Activated T-helper 2 cell treated with anti-CD3 and anti-CD28 coated beads, Interferon-gamma antibody, Interleukin-2, Interleukin-4, amounts not matched to agents 10 μg/mL and 5 μg/mL and 100 μg/mL, durations not matched to agents 14 hours and 24 hours and 36 hours (primary cell): ENCODE measurements around the gene SYN1. TPM values are rescaled to one million over a fixed set of nuclear protein-coding genes. Genes with fewer than 3 reads are reported as not detected.
"Not testable (repeated sequence)": the region's sequence is repeated elsewhere in the genome, so short reads cannot be mapped to it uniquely, and the experiment has no call there.

Experiments used
- DNase-seq: peaks from one replicate; pipeline ENCODE4 v3.0.0; 2021; ENCODE audit warnings: low spot score
- H3K27ac Mint-ChIP-seq: one replicate; pipeline ENCODE4 v1.8.0; 2021; ENCODE audit warnings: mixed read lengths
- H3K27me3 Mint-ChIP-seq: one replicate; pipeline ENCODE4 v1.8.0; 2021; ENCODE audit warnings: low read depth, mixed read lengths
- H3K36me3 Mint-ChIP-seq: one replicate; pipeline ENCODE4 v1.8.0; 2021; ENCODE audit warnings: low read depth, mixed read lengths
- H3K4me1 Mint-ChIP-seq: one replicate; pipeline ENCODE4 v1.8.0; 2021; ENCODE audit warnings: low read depth, mixed read lengths
- H3K4me3 Mint-ChIP-seq: one replicate; pipeline ENCODE4 v1.8.0; 2021; ENCODE audit warnings: low read depth, mild to moderate bottlenecking, moderate library complexity, mixed read lengths
- H3K9me3 Mint-ChIP-seq: one replicate; pipeline ENCODE4 v1.8.0; 2021; ENCODE audit warnings: mixed read lengths
- intact Hi-C: fragments of 100-400 bp; cut with micrococcal nuclease; formaldehyde crosslinking; loops from one replicate; pipeline ENCODE4 v1.15.1; 2023
- total RNA-seq: library from RNA; stranded (reverse); gene quantifications from 2 replicates; pipeline ENCODE4 v1.2.3, GENCODE V29; 2022

The SYN1 gene
- total RNA-seq, result 0.21 TPM in 2 replicates

- H3K27ac Mint-ChIP-seq, result no peak within 1 kb of the TSS
Measured at GRCh38 chrX:47619486-47620302, at the start of gene SYN1. TSS of gene SYN1 (minus strand) at chrX:47619857. CDS start at chrX:47619728, 129 bp downstream.

DNA sequence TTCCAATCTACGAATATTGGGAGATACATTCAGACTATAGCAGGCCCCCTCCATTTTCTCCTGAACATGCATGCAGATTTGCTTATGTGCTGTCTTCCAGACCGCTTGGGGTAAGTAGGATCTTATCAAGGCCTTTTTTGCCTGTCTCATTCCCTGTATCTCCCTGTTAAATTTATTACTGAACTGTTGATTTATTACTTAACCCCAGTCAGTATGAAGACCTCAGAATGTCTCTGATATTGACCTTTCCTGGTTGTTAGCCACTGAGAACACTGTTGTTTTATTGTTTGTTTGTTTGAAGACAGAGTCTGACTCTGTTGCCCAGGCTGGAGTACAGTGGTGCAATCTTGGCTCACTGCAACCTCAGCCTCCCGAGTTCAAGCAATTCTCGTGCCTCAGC, 46.1 kb upstream of the SYN1 start:
- H3K9me3 Mint-ChIP-seq, H3K27me3 Mint-ChIP-seq, intact Hi-C loops, H3K4me3 Mint-ChIP-seq, H3K27ac Mint-ChIP-seq, DNase-seq: not testable (repeated sequence)
- peaks cover 22% of the 10 kb centered on the region for H3K4me1 Mint-ChIP-seq
- H3K36me3 Mint-ChIP-seq, result peaks cover 15% of the 10 kb centered on the region

More at GRCh38 chrX:47619486-47620302, at the start of gene SYN1:
- peaks cover 36% of the 10 kb centered on the region for H3K27me3 Mint-ChIP-seq
- no peaks in the 10 kb centered on the region for H3K9me3 Mint-ChIP-seq
- peak; percentile 73 for DNase-seq
- H3K36me3 Mint-ChIP-seq, result no peaks in the 10 kb centered on the region
- H3K4me3 Mint-ChIP-seq, result peak within 1 kb of the TSS; percentile 58
- H3K4me1 Mint-ChIP-seq, result peaks cover 10% of the 10 kb centered on the region
- intact Hi-C loops, result no loop called here

DNA sequence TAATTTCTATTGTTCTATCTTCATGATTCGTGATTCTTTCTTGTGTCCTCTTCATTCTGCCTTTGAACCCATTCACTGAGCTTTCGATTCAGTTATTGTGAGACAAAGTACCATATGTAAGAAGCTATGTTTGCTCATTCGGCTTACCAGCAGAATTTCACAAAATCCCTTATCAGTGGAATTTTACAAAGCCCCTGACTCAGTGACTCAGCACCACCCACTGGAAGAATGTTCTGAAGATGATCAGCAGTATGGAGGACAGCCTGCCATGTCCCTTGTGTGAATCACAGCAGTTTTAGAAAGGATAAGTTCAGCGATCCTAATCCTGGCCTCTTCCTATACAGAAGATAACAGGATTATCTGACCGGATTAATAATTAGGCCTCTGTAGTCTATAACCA, 45.1 kb upstream of the SYN1 start:
- Mint-ChIP-seq H3K4me1 (peaks cover 27% of the 10 kb centered on the region), H3K36me3 (peaks cover 21% of the 10 kb centered on the region), H3K27ac (peak overlapping the region; percentile 80), H3K27me3 (no peaks in the 10 kb centered on the region), H3K9me3 (peaks cover 4% of the 10 kb centered on the region), H3K4me3 (peak overlapping the region; percentile 3)
- no peak for DNase-seq
- intact Hi-C loops, result loop anchor here (5.0 kb wide), 1 partner anchor 1273 kb away; no protein-coding TSS in a partner anchor

- intact Hi-C loops, result loop anchor here (1.0 to 5.0 kb wide), 3 partner anchors 12 to 1275 kb away; partner anchors contain the start of genes ELK1 and TIMP1
- H3K36me3 Mint-ChIP-seq, result peaks cover 42% of the 10 kb centered on the region
- no peaks in the 10 kb centered on the region for H3K27me3 Mint-ChIP-seq
- peaks cover 37% of the 10 kb centered on the region for H3K4me1 Mint-ChIP-seq
- H3K9me3 Mint-ChIP-seq, result peaks cover 7% of the 10 kb centered on the region
- DNase-seq, result no peak
- H3K27ac Mint-ChIP-seq, result peak overlapping the region; percentile 97
- peak overlapping the region; percentile 45 for H3K4me3 Mint-ChIP-seq
Measured at GRCh38 chrX:47662144-47662657, 42.5 kb upstream of the SYN1 start.

DNA sequence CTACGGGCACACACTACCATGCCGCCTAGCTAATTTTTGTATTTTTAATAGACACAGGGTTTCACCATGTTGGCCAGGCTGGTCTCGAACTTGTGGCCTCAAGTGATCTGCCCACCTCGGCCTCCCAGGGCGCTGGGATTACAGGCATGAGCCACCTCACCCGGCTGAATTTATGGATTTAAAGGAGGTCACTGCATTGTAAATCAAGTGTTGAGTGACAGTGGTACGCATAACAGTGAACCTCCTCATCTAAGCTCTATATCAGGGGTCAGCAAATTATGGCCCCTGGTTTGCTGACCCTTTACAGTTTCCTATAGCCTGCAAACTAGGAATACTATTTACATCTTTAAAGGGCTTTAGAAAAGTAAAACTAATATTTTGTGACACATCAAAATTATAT, 41.9 kb upstream of the SYN1 start:
- H3K4me1 Mint-ChIP-seq, result peaks cover 37% of the 10 kb centered on the region
- intact Hi-C loops, result loop anchor here (5.0 kb wide), 1 partner anchor 1276 kb away; no protein-coding TSS in a partner anchor
- peak overlapping the region; percentile 97 for H3K27ac Mint-ChIP-seq
- no peak for DNase-seq
- H3K36me3 Mint-ChIP-seq, result peaks cover 48% of the 10 kb centered on the region
- no peaks in the 10 kb centered on the region for H3K27me3 Mint-ChIP-seq
- no peak overlapping the region for H3K4me3 Mint-ChIP-seq
- peaks cover 4% of the 10 kb centered on the region for H3K9me3 Mint-ChIP-seq

DNA sequence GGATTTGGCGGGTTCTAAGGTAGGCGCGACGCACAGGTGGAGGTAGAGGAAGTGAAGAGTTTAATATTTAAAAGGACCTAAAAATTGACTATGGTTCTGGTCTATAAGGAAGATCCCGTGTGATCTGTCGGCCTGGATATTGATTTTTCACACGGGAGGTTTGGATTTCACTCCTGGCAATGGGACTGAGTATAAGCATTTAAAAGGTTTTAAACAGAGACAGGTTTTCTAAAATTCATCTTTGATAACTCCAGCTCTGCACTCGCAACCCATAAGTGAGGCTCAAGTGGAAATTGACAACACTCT, 39.7 kb upstream of the SYN1 start:
- peak overlapping the region; percentile 97 for H3K27ac Mint-ChIP-seq
- peak overlapping the region; percentile 87 for H3K4me3 Mint-ChIP-seq

GRCh38 chrX:47658684-47659420, 39.2 kb upstream of the SYN1 start, which contains the start of gene UXT:
TSS of gene UXT (minus strand) at chrX:47659180. CDS start at chrX:47658927, 253 bp downstream.
- Mint-ChIP-seq H3K4me3 (peak within 1 kb of the TSS; percentile 87), H3K9me3 (peaks cover 4% of the 10 kb centered on the region), H3K27me3 (no peaks in the 10 kb centered on the region), H3K36me3 (peaks cover 63% of the 10 kb centered on the region), H3K27ac (peak within 1 kb of the TSS; percentile 97), H3K4me1 (peaks cover 41% of the 10 kb centered on the region)
- intact Hi-C loops, result loop anchor here (1.0 to 10.0 kb wide), 3 partner anchors 9 to 366 kb away; partner anchors contain the start of genes ARAF and ELK1
- peak; percentile 91 for DNase-seq

More for the DNA sequence above, 39.7 kb upstream of the SYN1 start:
- H3K9me3 Mint-ChIP-seq, result peaks cover 4% of the 10 kb centered on the region
- H3K36me3 Mint-ChIP-seq, result peaks cover 61% of the 10 kb centered on the region
- DNase-seq, result no peak
- no peaks in the 10 kb centered on the region for H3K27me3 Mint-ChIP-seq
- intact Hi-C loops, result loop anchor here (2.0 to 10.0 kb wide), 2 partner anchors 99 to 365 kb away; partner anchors contain the start of gene ARAF
- peaks cover 42% of the 10 kb centered on the region for H3K4me1 Mint-ChIP-seq

- Mint-ChIP-seq H3K36me3 (peaks cover 68% of the 10 kb centered on the region), H3K27me3 (no peaks in the 10 kb centered on the region), H3K4me1 (peaks cover 40% of the 10 kb centered on the region), H3K4me3 (peak overlapping the region; percentile 87), H3K27ac (peak overlapping the region; percentile 97), H3K9me3 (peaks cover 4% of the 10 kb centered on the region)
- intact Hi-C loops, result loop anchor here (1.0 to 10.0 kb wide), 3 partner anchors 8 to 367 kb away; partner anchors contain the start of genes ARAF and ELK1
- DNase-seq, result no peak
Measured at GRCh38 chrX:47658301-47658683, 38.6 kb upstream of the SYN1 start.

GRCh38 chrX:47651043-47651905, 31.6 kb upstream of the SYN1 start:
- H3K27ac Mint-ChIP-seq, result peak overlapping the region; percentile 92
- peaks cover 76% of the 10 kb centered on the region for H3K36me3 Mint-ChIP-seq
- peak overlapping the region; percentile 93 for H3K4me3 Mint-ChIP-seq
- no peak for DNase-seq
- no peaks in the 10 kb centered on the region for H3K9me3 Mint-ChIP-seq
- H3K27me3 Mint-ChIP-seq, result no peaks in the 10 kb centered on the region
- H3K4me1 Mint-ChIP-seq, result peaks cover 55% of the 10 kb centered on the region
- intact Hi-C loops, result loop anchor here (2.0 to 10.0 kb wide), 3 partner anchors 186 to 432 kb away; partner anchors contain the start of genes CDK16 and ZNF81

GRCh38 chrX:47650164-47651042, 30.7 kb upstream of the SYN1 start, which contains the start of gene ELK1:
TSS of gene ELK1 (minus strand) at chrX:47650563. CDS start at chrX:47641441, 9,122 bp downstream.
- intact Hi-C loops, result loop anchor here (1.0 to 10.0 kb wide), 6 partner anchors 8 to 432 kb away; partner anchors contain the start of genes ARAF, CDK16 and ZNF81
- no peaks in the 10 kb centered on the region for H3K9me3 Mint-ChIP-seq
- peaks cover 50% of the 10 kb centered on the region for H3K4me1 Mint-ChIP-seq
- H3K27ac Mint-ChIP-seq, result peak within 1 kb of the TSS; percentile 97
- peak within 1 kb of the TSS; percentile 93 for H3K4me3 Mint-ChIP-seq
- H3K27me3 Mint-ChIP-seq, result no peaks in the 10 kb centered on the region
- DNase-seq, result peak; percentile 89
- H3K36me3 Mint-ChIP-seq, result peaks cover 70% of the 10 kb centered on the region

DNA sequence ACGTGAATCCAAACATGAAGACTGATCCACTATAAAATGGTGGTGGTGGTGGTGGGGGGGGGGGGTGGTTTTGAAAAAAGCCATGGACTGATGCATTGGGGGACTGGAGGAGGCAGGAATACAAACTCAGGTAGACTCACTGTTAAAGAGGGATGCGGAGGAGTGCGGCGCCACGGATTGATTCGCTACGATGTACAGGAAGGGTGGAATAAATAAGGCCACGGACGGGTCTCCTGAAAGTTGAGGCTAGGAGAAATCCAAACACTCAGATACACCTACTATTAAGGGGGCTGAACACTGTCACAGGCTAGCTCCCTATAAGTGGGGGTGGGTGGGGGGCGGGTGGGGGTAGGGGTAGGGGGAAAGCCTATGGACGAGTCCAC, 30.1 kb upstream of the SYN1 start:
- H3K36me3 Mint-ChIP-seq, result peaks cover 69% of the 10 kb centered on the region

More for the DNA sequence above, 30.1 kb upstream of the SYN1 start:
- H3K9me3 Mint-ChIP-seq, result no peaks in the 10 kb centered on the region
- intact Hi-C loops, result loop anchor here (1.0 to 10.0 kb wide), 7 partner anchors 9 to 431 kb away; partner anchors contain the start of genes ARAF, CDK16, ZNF41 and ZNF81
- no peak for DNase-seq
- no peaks in the 10 kb centered on the region for H3K27me3 Mint-ChIP-seq
- H3K4me1 Mint-ChIP-seq, result peaks cover 55% of the 10 kb centered on the region
- H3K4me3 Mint-ChIP-seq, result peak overlapping the region; percentile 93
- H3K27ac Mint-ChIP-seq, result peak overlapping the region; percentile 97
